Endodermal cell (in vitro differentiated cells): ENCODE data around the gene TGM1. TPM values are rescaled to one million over a fixed set of nuclear protein-coding genes. Genes with fewer than 3 reads are reported as not detected.

Experiments used
- DNase-seq: peaks from one replicate; pipeline ENCODE4 v3.0.0-alpha.2; 2017
- H3K27ac ChIP-seq: 2 replicates; pipeline ENCODE4 v1.5.1; 2013; ENCODE audit warnings: mild to moderate bottlenecking, low read depth, low read length, moderate library complexity
- H3K27me3 ChIP-seq: 2 replicates; pipeline ENCODE4 v1.6.1; 2013; ENCODE audit warnings: mild to moderate bottlenecking, low read length, moderate library complexity; ENCODE audit not compliant: insufficient read depth, control insufficient read depth, poor library complexity, severe bottlenecking
- H3K36me3 ChIP-seq: 2 replicates; pipeline ENCODE4 v1.7.0; 2013; ENCODE audit warnings: mild to moderate bottlenecking, low read length, moderate library complexity; ENCODE audit not compliant: control insufficient read depth, insufficient read depth
- H3K4me1 ChIP-seq: one replicate; pipeline ENCODE4 v1.7.0; 2013; ENCODE audit warnings: low read length; ENCODE audit not compliant: control insufficient read depth, insufficient read depth
- H3K4me3 ChIP-seq: 2 replicates; pipeline ENCODE4 v1.5.1; 2013; ENCODE audit warnings: mild to moderate bottlenecking, low read length, moderate library complexity
- H3K9ac ChIP-seq: 2 replicates; pipeline ENCODE4 v1.6.1; 2013; ENCODE audit warnings: mild to moderate bottlenecking, low read length, moderate library complexity; ENCODE audit not compliant: poor library complexity, severe bottlenecking; ENCODE audit errors: extremely low read depth
- H3K9me3 ChIP-seq: 2 replicates; pipeline ENCODE4 v1.6.1; 2013; ENCODE audit warnings: mild to moderate bottlenecking, low read length, moderate library complexity; ENCODE audit not compliant: control insufficient read depth
- H3K27ac Mint-ChIP-seq: 2 replicates; pipeline ENCODE4 v1.8.0; 2020; ENCODE audit warnings: mixed read lengths
- H3K27me3 Mint-ChIP-seq: 2 replicates; pipeline ENCODE4 v1.8.0; 2021; ENCODE audit warnings: mild to moderate bottlenecking, mixed read lengths; ENCODE audit not compliant: insufficient read depth
- H3K36me3 Mint-ChIP-seq: 2 replicates; pipeline ENCODE4 v1.8.0; 2020; ENCODE audit warnings: low read depth, mixed read lengths
- H3K4me1 Mint-ChIP-seq: 2 replicates; pipeline ENCODE4 v1.8.0; 2020; ENCODE audit warnings: mixed read lengths
- H3K4me3 Mint-ChIP-seq: 2 replicates; pipeline ENCODE4 v1.8.0; 2020; ENCODE audit warnings: mild to moderate bottlenecking, moderate library complexity, mixed read lengths
- H3K9me3 Mint-ChIP-seq: 2 replicates; pipeline ENCODE4 v1.8.0; 2020; ENCODE audit warnings: mild to moderate bottlenecking, mixed read lengths
- WGBS, 2 experiments: methylation state at CpG; one replicate each; pipeline versions ENCODE4 v1.1.5 to v1.1.7; 2013; ENCODE audit warnings: missing lambda C conversion rate in 2 of 2, mixed read lengths in 1 of 2; ENCODE audit not compliant: insufficient coverage in 1 of 2, insufficient read length in 1 of 2; 5-methylcytosine and 5-hydroxymethylcytosine counted together
- total RNA-seq, 2 donors: library from RNA; stranded (reverse); fragmentation: NEBNext Ultra II Directional in 1 of 2; extraction: Animal tissue kit (Norgen Biotek cat#: 25700) in 1 of 2; gene quantifications; 2 replicates in 1 of 2; 3 replicates in 1 of 2; pipeline ENCODE4 v1.2.1, GENCODE V29; 2021
- TF ChIP-seq, protein P1 (sequence below): fragments of 200-600 bp; sonication (generic); conservative IDR thresholded peaks from 2 replicates; pipeline ENCODE4 v1.5.0; 2021; ENCODE audit warnings: antibody characterized with exemption, mild to moderate bottlenecking

The TGM1 gene
- total RNA-seq, 2 donors from 2014 or later, result 1.6 to 3.4 TPM

DNA sequence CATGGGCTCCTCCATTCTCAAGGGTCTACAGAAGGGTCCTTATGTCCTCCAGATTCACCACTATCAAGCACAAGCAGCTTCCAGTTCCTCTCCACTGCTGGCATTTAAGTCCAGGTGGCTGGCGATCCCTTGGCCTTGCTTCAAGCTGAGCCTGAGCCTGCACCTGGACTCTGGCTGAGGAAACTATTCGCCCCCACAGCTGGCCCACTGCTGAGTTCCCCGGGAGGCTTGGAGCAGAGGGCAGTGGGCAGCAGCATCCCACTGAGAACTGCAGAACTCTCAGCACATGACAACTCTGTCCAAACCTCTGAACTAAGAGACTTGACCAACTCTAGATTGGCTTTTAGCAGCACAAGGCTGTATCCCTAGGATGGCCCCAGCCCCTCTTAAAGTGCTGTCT, 19.8 kb upstream of the TGM1 start:
- no peak for DNase-seq
- no peaks in the 10 kb centered on the region for H3K9me3 ChIP-seq
- no peaks in the 10 kb centered on the region for H3K4me1 ChIP-seq
- Mint-ChIP-seq H3K9me3 (no peaks in the 10 kb centered on the region), H3K27me3 (no peaks in the 10 kb centered on the region), H3K27ac (no peak overlapping the region), H3K4me3 (no peak overlapping the region), H3K4me1 (no peaks in the 10 kb centered on the region), H3K36me3 (no peaks in the 10 kb centered on the region)
- H3K36me3 ChIP-seq, result no peaks in the 10 kb centered on the region
- no peak overlapping the region for H3K27ac ChIP-seq
- no peak overlapping the region for H3K4me3 ChIP-seq
- H3K9ac ChIP-seq, result no peak overlapping the region
- H3K27me3 ChIP-seq, result no peaks in the 10 kb centered on the region
- WGBS, 2 experiments, result 86 to 87% methylated on average over 2 to 3 of the region's 3 CpGs
- TF ChIP-seq, protein P1, sequence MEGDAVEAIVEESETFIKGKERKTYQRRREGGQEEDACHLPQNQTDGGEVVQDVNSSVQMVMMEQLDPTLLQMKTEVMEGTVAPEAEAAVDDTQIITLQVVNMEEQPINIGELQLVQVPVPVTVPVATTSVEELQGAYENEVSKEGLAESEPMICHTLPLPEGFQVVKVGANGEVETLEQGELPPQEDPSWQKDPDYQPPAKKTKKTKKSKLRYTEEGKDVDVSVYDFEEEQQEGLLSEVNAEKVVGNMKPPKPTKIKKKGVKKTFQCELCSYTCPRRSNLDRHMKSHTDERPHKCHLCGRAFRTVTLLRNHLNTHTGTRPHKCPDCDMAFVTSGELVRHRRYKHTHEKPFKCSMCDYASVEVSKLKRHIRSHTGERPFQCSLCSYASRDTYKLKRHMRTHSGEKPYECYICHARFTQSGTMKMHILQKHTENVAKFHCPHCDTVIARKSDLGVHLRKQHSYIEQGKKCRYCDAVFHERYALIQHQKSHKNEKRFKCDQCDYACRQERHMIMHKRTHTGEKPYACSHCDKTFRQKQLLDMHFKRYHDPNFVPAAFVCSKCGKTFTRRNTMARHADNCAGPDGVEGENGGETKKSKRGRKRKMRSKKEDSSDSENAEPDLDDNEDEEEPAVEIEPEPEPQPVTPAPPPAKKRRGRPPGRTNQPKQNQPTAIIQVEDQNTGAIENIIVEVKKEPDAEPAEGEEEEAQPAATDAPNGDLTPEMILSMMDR, result no peak

DNA sequence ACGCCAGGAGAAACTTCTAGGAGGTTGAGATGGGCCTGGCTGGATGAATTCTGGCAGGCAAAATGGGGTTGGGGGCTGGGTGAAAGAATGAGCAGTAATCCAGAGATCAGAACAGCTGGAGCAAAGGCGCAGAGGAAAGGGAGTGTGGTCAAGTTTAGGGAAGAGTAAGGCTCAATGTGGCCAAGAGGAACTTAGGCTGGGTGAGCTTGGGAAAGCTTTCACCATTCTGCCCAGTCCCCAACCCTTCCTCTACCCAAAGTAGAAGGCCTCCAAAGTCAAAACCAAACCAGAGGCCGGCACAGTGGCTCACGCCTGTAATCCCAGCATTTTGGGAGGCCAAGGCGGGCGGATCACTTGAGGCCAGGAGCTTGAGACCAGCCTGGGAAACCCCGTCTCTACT, 18.7 kb upstream of the TGM1 start:
- Mint-ChIP-seq H3K36me3 (no peaks in the 10 kb centered on the region), H3K4me3 (no peak overlapping the region), H3K27me3 (no peaks in the 10 kb centered on the region), H3K9me3 (no peaks in the 10 kb centered on the region), H3K27ac (no peak overlapping the region), H3K4me1 (no peaks in the 10 kb centered on the region)
- no peak overlapping the region for H3K4me3 ChIP-seq
- 95 to 97% methylated on average over 4 to 7 of the region's 7 CpGs for WGBS, 2 experiments
- no peak for DNase-seq
- no peaks in the 10 kb centered on the region for H3K9me3 ChIP-seq
- no peak overlapping the region for H3K9ac ChIP-seq
- H3K27ac ChIP-seq, result no peak overlapping the region
- TF ChIP-seq, protein P1, result no peak
- H3K36me3 ChIP-seq, result no peaks in the 10 kb centered on the region
- H3K4me1 ChIP-seq, result no peaks in the 10 kb centered on the region
- no peaks in the 10 kb centered on the region for H3K27me3 ChIP-seq

DNA sequence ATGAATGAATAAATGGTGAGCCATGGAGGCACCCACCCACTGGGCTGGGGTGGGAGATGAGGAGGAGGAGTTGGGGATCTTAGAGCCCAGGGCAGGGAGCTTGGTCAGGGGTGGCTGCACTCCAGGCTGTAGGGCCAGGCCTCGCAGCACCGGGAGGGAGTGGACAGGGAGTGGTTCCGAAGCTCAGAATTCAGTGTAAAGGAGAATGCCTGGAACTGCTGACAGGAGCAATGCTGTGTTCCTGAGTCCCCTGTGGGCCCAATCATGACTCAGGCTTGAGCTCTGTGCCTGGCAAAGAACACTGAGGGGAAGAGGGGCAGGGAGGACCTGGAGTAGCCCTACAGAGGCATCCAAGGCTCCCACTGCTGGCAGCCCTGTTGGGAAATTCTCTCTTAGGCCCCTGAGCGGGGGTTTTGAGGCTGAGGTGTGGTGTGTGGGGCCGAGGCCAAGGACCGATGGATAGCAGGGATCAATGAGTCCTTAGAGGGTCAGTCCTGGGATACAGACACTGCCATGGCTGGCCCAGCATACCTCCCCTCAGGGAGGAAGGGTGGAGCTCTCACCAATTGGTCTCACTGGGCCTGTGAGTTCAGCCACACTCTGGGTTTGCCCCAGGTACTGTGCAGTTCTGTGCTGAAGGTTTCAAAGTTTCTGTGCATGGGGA, 18.0 kb upstream of the TGM1 start:
- Mint-ChIP-seq H3K27ac (no peak overlapping the region), H3K4me1 (no peaks in the 10 kb centered on the region), H3K36me3 (no peaks in the 10 kb centered on the region), H3K27me3 (no peaks in the 10 kb centered on the region), H3K4me3 (no peak overlapping the region), H3K9me3 (no peaks in the 10 kb centered on the region)
- TF ChIP-seq, protein P1, result no peak
- Histone ChIP-seq H3K27ac (no peak overlapping the region), H3K9ac (no peak overlapping the region), H3K36me3 (no peaks in the 10 kb centered on the region), H3K27me3 (no peaks in the 10 kb centered on the region), H3K4me1 (no peaks in the 10 kb centered on the region), H3K4me3 (no peak overlapping the region), H3K9me3 (no peaks in the 10 kb centered on the region)
- 90 to 96% methylated on average over 4 to 6 of the region's 6 CpGs for WGBS, 2 experiments
- no peak for DNase-seq
